HG03575 (cell line): ENCODE results near the gene ARAP2.

Experiments
- ATAC-seq: cut with Tn5 transposase; IDR thresholded peaks from one replicate; pipeline ENCODE4 v1.9.1; 2021; ENCODE audit not compliant: unreplicated experiment, insufficient number of reproducible peaks, low FRiP score; ENCODE audit errors: extremely low read depth

Gene ARAP2

GRCh38 chr4:36024901-36025660, 219.2 kb downstream of the ARAP2 start:
- no peak for ATAC-seq

DNA sequence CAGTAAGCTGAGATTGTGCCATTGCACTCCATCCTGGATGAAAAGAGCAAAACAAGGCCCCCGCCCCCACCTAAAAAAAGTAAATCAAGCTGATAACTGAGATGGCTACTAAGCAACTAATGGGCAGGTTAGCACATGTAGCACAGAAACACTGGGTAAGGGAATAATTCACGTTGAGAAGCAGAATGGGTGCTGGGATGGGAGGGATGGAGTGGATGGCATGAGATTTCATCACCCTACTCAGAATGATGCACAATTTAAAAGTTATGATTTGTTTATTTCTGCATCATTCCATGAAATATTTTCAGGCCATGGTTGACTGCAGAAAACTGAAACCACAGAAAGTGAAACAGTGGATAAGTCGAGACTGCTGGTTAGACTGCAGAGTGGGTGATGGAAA, 224.0 kb downstream of the ARAP2 start:
- ATAC-seq, result no peak
